ENCODE measurements around the gene ZC2HC1C.

The ZC2HC1C gene

GRCh38 chr14:75069121-75069810 is at the start of gene ZC2HC1C:
Gene ZC2HC1C (plus strand): TSS chr14:75069641. CDS start chr14:75070574, 933 bp downstream.
- TF ChIP-seq CTCF (conservative IDR thresholded peaks at IDR 0.05; ENCODE audit: control insufficient read depth, insufficient read depth, low read depth, low read length), result no peak
- H3K4me3 ChIP-seq (ENCODE audit: control insufficient read depth, low read depth, low read length), result peak within 1 kb of the TSS; percentile 43
- DNase-seq (ENCODE audit: low read depth), result peak; percentile 87

- H3K4me3 ChIP-seq (ENCODE audit: control insufficient read depth, low read depth, low read length), result no peak overlapping the region
- peak; percentile 36 for TF ChIP-seq CTCF (conservative IDR thresholded peaks at IDR 0.05; ENCODE audit: control insufficient read depth, insufficient read depth, low read depth, low read length)
- DNase-seq (ENCODE audit: low read depth), result no peak
Measured at GRCh38 chr14:75022655-75023054, 46.8 kb upstream of the ZC2HC1C start.

- no peak for DNase-seq (ENCODE audit: low read depth)
- H3K4me3 ChIP-seq (ENCODE audit: control insufficient read depth, low read depth, low read length), result no peak overlapping the region
- TF ChIP-seq CTCF (conservative IDR thresholded peaks at IDR 0.05; ENCODE audit: control insufficient read depth, insufficient read depth, low read depth, low read length), result no peak
Measured at GRCh38 chr14:75023108-75023507, 46.3 kb upstream of the ZC2HC1C start.

- no peak for DNase-seq (ENCODE audit: low read depth)
Measured at GRCh38 chr14:75025082-75025481, 44.4 kb upstream of the ZC2HC1C start.

GRCh38 chr14:75025876-75026275 is 43.6 kb upstream of the ZC2HC1C start:
- DNase-seq (ENCODE audit: low read depth), result no peak
- H3K4me3 ChIP-seq (ENCODE audit: control insufficient read depth, low read depth, low read length), result no peak overlapping the region
- no peak for TF ChIP-seq CTCF (conservative IDR thresholded peaks at IDR 0.05; ENCODE audit: control insufficient read depth, insufficient read depth, low read depth, low read length)

More at GRCh38 chr14:75025082-75025481, 44.4 kb upstream of the ZC2HC1C start:
- H3K4me3 ChIP-seq (ENCODE audit: control insufficient read depth, low read depth, low read length), result no peak overlapping the region
- no peak for TF ChIP-seq CTCF (conservative IDR thresholded peaks at IDR 0.05; ENCODE audit: control insufficient read depth, insufficient read depth, low read depth, low read length)

GRCh38 chr14:75030147-75030546 is 39.3 kb upstream of the ZC2HC1C start:
- no peak for DNase-seq (ENCODE audit: low read depth)
- no peak for TF ChIP-seq CTCF (conservative IDR thresholded peaks at IDR 0.05; ENCODE audit: control insufficient read depth, insufficient read depth, low read depth, low read length)
- no peak overlapping the region for H3K4me3 ChIP-seq (ENCODE audit: control insufficient read depth, low read depth, low read length)
